D721Med (cell line): ENCODE data around the gene DPP10.

Source experiments
- DNase-seq: peaks from one replicate; pipeline ENCODE4 v3.0.0; 2011; ENCODE audit warnings: low spot score; ENCODE audit not compliant: insufficient read length
- FAIRE-seq: peaks from 2 replicates; lab custom pipeline; 2011; peaks lifted over from hg19 to GRCh38; lab: Jason Lieb, UNC
- TF ChIP-seq, protein P1 (sequence below): IDR thresholded peaks from 2 replicates; pipeline ENCODE4 v1.5.1; 2012; ENCODE audit warnings: mild to moderate bottlenecking, control low read depth; ENCODE audit not compliant: insufficient read depth; ENCODE audit errors: missing control alignments

DPP10 gene

GRCh38 chr2:114786901-114787300 lies 344.5 kb downstream of the DPP10 start:
- TF ChIP-seq, protein P1, sequence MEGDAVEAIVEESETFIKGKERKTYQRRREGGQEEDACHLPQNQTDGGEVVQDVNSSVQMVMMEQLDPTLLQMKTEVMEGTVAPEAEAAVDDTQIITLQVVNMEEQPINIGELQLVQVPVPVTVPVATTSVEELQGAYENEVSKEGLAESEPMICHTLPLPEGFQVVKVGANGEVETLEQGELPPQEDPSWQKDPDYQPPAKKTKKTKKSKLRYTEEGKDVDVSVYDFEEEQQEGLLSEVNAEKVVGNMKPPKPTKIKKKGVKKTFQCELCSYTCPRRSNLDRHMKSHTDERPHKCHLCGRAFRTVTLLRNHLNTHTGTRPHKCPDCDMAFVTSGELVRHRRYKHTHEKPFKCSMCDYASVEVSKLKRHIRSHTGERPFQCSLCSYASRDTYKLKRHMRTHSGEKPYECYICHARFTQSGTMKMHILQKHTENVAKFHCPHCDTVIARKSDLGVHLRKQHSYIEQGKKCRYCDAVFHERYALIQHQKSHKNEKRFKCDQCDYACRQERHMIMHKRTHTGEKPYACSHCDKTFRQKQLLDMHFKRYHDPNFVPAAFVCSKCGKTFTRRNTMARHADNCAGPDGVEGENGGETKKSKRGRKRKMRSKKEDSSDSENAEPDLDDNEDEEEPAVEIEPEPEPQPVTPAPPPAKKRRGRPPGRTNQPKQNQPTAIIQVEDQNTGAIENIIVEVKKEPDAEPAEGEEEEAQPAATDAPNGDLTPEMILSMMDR, result no peak
- FAIRE-seq, result no peak
- DNase-seq, result no peak

GRCh38 chr2:114787486-114787885 lies 345.0 kb downstream of the DPP10 start:
- TF ChIP-seq, protein P1, result no peak
- DNase-seq (no peak), FAIRE-seq (no peak)

- FAIRE-seq (no peak), DNase-seq (no peak)
- TF ChIP-seq, protein P1, result no peak
Observed at GRCh38 chr2:114789989-114790388, 347.5 kb downstream of the DPP10 start.

DNA sequence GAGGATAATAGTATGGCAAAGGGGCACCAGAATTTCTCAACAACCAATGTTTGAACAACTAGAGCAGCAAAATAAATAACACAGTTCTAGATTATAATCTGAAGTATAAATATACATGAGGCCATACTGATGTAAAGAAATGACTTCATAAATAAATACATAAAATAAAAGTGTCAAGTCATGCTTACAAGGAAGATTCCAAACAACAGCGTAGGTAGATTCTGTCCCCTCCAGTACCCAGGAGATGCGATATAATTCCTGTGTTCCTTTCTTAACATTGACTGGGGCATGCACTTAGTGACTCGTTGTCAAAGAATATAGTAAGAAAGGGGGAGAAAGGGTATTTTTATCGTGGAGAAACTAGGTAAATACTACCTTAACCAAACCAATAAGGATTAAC lies 355.1 kb downstream of the DPP10 start:
- FAIRE-seq (no peak), DNase-seq (no peak)
- TF ChIP-seq, protein P1, result no peak

DNA sequence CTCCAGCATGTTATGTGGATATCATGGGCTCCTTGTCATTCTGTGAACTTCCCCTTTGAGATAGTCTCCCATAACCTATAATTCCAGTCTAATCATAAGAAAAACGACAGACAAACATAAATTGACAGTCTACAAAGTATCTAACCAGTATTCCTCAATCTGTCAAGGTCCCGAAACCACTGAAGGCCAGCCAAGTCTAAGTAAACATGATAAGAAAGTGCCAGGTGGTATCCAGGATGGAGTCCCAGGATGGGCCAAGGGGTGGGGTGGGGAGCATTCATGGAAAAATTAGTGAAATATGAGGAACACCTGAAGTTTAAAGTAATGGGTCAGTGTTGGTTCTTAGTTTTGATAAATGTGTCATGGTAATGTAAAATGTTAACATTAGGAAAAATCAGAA lies 355.5 kb downstream of the DPP10 start:
- TF ChIP-seq, protein P1, result no peak
- DNase-seq, result no peak
- FAIRE-seq, result no peak

DNA sequence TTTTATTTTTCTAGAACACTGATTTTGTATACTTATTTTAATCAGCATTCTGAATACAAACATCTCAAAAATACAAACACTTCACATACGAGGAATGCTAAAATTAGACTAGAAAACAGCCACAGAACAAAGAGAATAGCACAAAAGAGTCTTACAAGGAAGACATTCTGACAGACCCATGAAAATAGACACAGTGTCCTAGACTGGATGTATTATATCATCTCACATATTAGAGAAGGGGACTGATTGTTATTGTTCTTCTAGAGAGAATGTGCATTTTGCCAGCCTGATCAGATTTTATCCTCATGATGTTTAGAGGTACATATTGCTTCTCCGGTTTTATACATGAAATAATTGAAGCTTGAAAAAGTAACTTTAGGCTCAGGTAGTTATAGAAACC lies 357.9 kb downstream of the DPP10 start:
- no peak for DNase-seq
- TF ChIP-seq, protein P1, result no peak
- no peak for FAIRE-seq

- no peak for DNase-seq
- no peak for FAIRE-seq
- TF ChIP-seq, protein P1, result no peak
Observed at GRCh38 chr2:114805195-114805594, 362.8 kb downstream of the DPP10 start.
